B cell (primary cell): ENCODE data around the gene DAZAP2. TPM values are rescaled to one million over a fixed set of nuclear protein-coding genes. Genes with fewer than 3 reads are reported as not detected.

Experiments used
- ATAC-seq: fragments of 200-7000 bp; cut with Tn5 transposase; one replicate; pipeline ENCODE4 v1.10.0; 2021; ENCODE audit warnings: low read depth, mild to moderate bottlenecking, moderate number of reproducible peaks, moderate library complexity
- CTCF ChIA-PET: fragments of 350-600 bp; sonication (Branson Sonifier 250); formaldehyde crosslinking; loops from one replicate; lab custom pipeline; 2021; ENCODE audit warnings: antibody characterized with exemption, inconsistent platforms; lab: Charles Lee
- POLR2A ChIA-PET: fragments of 350-600 bp; sonication (Branson Sonifier 250); formaldehyde crosslinking; loops from one replicate; lab custom pipeline; 2021; ENCODE audit warnings: antibody characterized with exemption; lab: Charles Lee
- DNase-seq: peaks from one replicate; pipeline ENCODE4 v3.0.0; 2013
- H2AFZ ChIP-seq: 2 replicates; pipeline ENCODE4 v1.6.1; 2012; ENCODE audit warnings: mild to moderate bottlenecking, low read depth, low read length; ENCODE audit not compliant: insufficient read depth, poor library complexity, severe bottlenecking
- H3K27ac ChIP-seq, 2 donors: 1 replicate in 1 of 2; 2 replicates in 1 of 2; pipeline ENCODE4 v1.5.1; 2012 to 2013; ENCODE audit warnings: low read length in 2 of 2, mild to moderate bottlenecking in 2 of 2, moderate library complexity in 1 of 2
- H3K27me3 ChIP-seq, 4 experiments: fragments of 200-600 bp in 1 of 4; sonication (generic) in 1 of 4; replicated peaks in 1 of 4; 1 replicate in 2 of 4; 2 replicates in 2 of 4; pipeline versions ENCODE4 v1.6.1 to v1.7.0; 2013 to 2016; ENCODE audit warnings: low read length in 3 of 4, mild to moderate bottlenecking in 2 of 4, mixed read lengths in 1 of 4, moderate library complexity in 1 of 4; ENCODE audit not compliant: insufficient read depth in 4 of 4, control insufficient read depth in 3 of 4; ENCODE audit errors: control extremely low read depth in 1 of 4
- H3K36me3 ChIP-seq, 2 experiments: replicated peaks in 1 of 2; 1 replicate in 1 of 2; 2 replicates in 1 of 2; pipeline versions ENCODE4 v1.6.1 to v1.7.1; 2013; ENCODE audit warnings: low read length in 1 of 2; ENCODE audit not compliant: insufficient read depth in 2 of 2, control insufficient read depth in 1 of 2; ENCODE audit errors: control extremely low read depth in 1 of 2, extremely low read depth in 1 of 2
- H3K4me1 ChIP-seq, 2 donors: fragments of 200-600 bp in 1 of 2; sonication (generic) in 1 of 2; 1 replicate in 1 of 2; 2 replicates in 1 of 2; pipeline versions ENCODE4 v1.5.1 to v1.6.1; 2013 to 2017; ENCODE audit warnings: low read length in 2 of 2; ENCODE audit not compliant: control insufficient read depth in 2 of 2, insufficient read depth in 2 of 2
- H3K4me2 ChIP-seq: replicated peaks from 2 replicates; pipeline ENCODE3; 2012; ENCODE audit warnings: mild to moderate bottlenecking, low read depth, low read length; ENCODE audit not compliant: poor library complexity, severe bottlenecking
- H3K4me3 ChIP-seq, 5 experiments: fragments of 200-600 bp in 1 of 5; sonication (generic) in 1 of 5; 1 replicate in 3 of 5; 2 replicates in 2 of 5; pipeline versions ENCODE4 v1.5.1 to v1.7.0; 2011 to 2016; ENCODE audit warnings: low read length in 4 of 5, mild to moderate bottlenecking in 4 of 5, low read depth in 2 of 5, control low read depth in 1 of 5, moderate library complexity in 1 of 5; ENCODE audit not compliant: insufficient read depth in 1 of 5; ENCODE audit errors: control extremely low read depth in 1 of 5, extremely low read depth in 1 of 5
- H3K79me2 ChIP-seq: fragments of 200-600 bp; sonication (generic); one replicate; pipeline ENCODE4 v1.6.0; 2016; ENCODE audit warnings: low read length; ENCODE audit not compliant: control insufficient read depth, insufficient read depth
- H3K9ac ChIP-seq: fragments of 200-600 bp; sonication (generic); 2 replicates; pipeline ENCODE4 v1.6.1; 2017; ENCODE audit warnings: mild to moderate bottlenecking, low read length, moderate library complexity
- H3K9me3 ChIP-seq, 3 donors: one replicate each; pipeline versions ENCODE4 v1.6.1 to v1.7.1; 2013; ENCODE audit warnings: low read length in 2 of 3; ENCODE audit not compliant: control insufficient read depth in 2 of 3, insufficient read depth in 1 of 3; ENCODE audit errors: control extremely low read depth in 1 of 3
- H4K20me1 ChIP-seq: 2 replicates; pipeline ENCODE4 v1.6.0; 2012; ENCODE audit warnings: mild to moderate bottlenecking, low read length; ENCODE audit not compliant: insufficient read depth, control insufficient read depth, poor library complexity, severe bottlenecking
- H3K27ac Mint-ChIP-seq: one replicate; pipeline ENCODE4 v1.8.0; 2021; ENCODE audit warnings: mixed read lengths
- H3K27me3 Mint-ChIP-seq: one replicate; pipeline ENCODE4 v1.8.0; 2021; ENCODE audit warnings: mixed read lengths
- H3K4me1 Mint-ChIP-seq: one replicate; pipeline ENCODE4 v1.8.0; 2021; ENCODE audit warnings: mixed read lengths
- H3K4me3 Mint-ChIP-seq: one replicate; pipeline ENCODE4 v1.8.0; 2021; ENCODE audit warnings: mixed read lengths
- H3K9me3 Mint-ChIP-seq: one replicate; pipeline ENCODE4 v1.8.0; 2022; ENCODE audit warnings: mixed read lengths; ENCODE audit not compliant: insufficient read depth
- EZH2 ChIP-seq: IDR thresholded peaks from 2 replicates; pipeline ENCODE4 v1.6.1; 2012; ENCODE audit warnings: borderline replicate concordance, low read depth, mild to moderate bottlenecking, moderate library complexity, low read length; ENCODE audit not compliant: insufficient read depth, poor library complexity, severe bottlenecking
- WGBS: methylation state at CpG from one replicate; pipeline ENCODE4 v1.1.5; 2013; ENCODE audit warnings: missing lambda C conversion rate; ENCODE audit not compliant: insufficient coverage; 5-methylcytosine and 5-hydroxymethylcytosine counted together
- intact Hi-C: fragments of 100-400 bp; cut with micrococcal nuclease; formaldehyde crosslinking; loops from one replicate; pipeline ENCODE4 v1.10.0; 2022
- polyA plus RNA-seq: library from polyadenylated mRNA; depleted of rRNA; stranded (reverse); fragments of >200 nt; gene quantifications from 2 replicates; pipeline ENCODE4 v1.2.3, GENCODE V29; 2012
- total RNA-seq, 2 donors: library from RNA; stranded (reverse); fragments of 120-200 nt in 1 of 2; gene quantifications; 1 replicate in 1 of 2; 2 replicates in 1 of 2; pipeline versions ENCODE4 v1.2.3 to v1.2.4, GENCODE V29; 2013 to 2022
- TF ChIP-seq, protein P1 (sequence below): fragments of 200-600 bp; IDR thresholded peaks from one replicate; pipeline ENCODE4 v1.8.0; 2022; ENCODE audit warnings: antibody characterized with exemption, mild to moderate bottlenecking

DAZAP2 gene
- total and polyA plus RNA-seq, 2 donors (not counting 1 experiment from before 2014, with no cell fraction given), result 233 to 620 TPM

DNA sequence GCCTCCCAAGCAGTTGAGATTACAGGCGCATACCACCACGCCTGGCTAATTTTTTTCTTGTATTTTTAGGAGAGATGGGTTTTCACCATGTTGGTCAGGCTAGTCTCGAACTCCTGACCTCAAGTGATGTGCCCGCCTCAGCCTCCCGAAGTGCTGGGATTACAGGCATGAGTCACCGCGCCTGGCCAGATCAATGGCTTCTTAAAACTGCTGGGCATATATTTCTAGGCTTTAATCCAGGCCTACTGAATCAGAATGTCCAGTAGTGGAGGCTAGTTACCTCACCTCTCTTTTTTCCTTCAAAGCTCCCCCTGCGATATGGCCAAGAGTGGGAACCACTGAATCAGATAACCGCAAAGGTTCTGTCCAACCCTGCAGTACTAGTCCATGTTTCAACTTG, 37.8 kb upstream of the DAZAP2 start:
- no peaks in the 10 kb centered on the region for H4K20me1 ChIP-seq
- DNase-seq (no peak), ATAC-seq (no peak)
- no peak overlapping the region for H3K4me3 ChIP-seq
- CTCF ChIA-PET, result no interaction called here
- intact Hi-C loops, result no loop called here
- Mint-ChIP-seq H3K27ac (no peak overlapping the region), H3K27me3 (no peaks in the 10 kb centered on the region), H3K4me3 (no peak overlapping the region), H3K9me3 (no peaks in the 10 kb centered on the region), H3K4me1 (no peaks in the 10 kb centered on the region)
- no peaks in the 10 kb centered on the region for H3K4me1 ChIP-seq
- POLR2A ChIA-PET, result no interaction called here
- peaks cover 0 to 6% of the 10 kb centered on the region in 2 experiments for H3K36me3 ChIP-seq
- TF ChIP-seq, protein P1, sequence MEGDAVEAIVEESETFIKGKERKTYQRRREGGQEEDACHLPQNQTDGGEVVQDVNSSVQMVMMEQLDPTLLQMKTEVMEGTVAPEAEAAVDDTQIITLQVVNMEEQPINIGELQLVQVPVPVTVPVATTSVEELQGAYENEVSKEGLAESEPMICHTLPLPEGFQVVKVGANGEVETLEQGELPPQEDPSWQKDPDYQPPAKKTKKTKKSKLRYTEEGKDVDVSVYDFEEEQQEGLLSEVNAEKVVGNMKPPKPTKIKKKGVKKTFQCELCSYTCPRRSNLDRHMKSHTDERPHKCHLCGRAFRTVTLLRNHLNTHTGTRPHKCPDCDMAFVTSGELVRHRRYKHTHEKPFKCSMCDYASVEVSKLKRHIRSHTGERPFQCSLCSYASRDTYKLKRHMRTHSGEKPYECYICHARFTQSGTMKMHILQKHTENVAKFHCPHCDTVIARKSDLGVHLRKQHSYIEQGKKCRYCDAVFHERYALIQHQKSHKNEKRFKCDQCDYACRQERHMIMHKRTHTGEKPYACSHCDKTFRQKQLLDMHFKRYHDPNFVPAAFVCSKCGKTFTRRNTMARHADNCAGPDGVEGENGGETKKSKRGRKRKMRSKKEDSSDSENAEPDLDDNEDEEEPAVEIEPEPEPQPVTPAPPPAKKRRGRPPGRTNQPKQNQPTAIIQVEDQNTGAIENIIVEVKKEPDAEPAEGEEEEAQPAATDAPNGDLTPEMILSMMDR, result no peak
- TF ChIP-seq EZH2, result no peak
- H3K79me2 ChIP-seq, result no peaks in the 10 kb centered on the region
- H3K4me2 ChIP-seq, result no peak overlapping the region
- no peak overlapping the region for H2AFZ ChIP-seq
- H3K9ac ChIP-seq, result no peak overlapping the region
- no peak overlapping the region for H3K27ac ChIP-seq
- WGBS, result 98% methylated on average over 9 of the region's 9 CpGs
- H3K27me3 ChIP-seq, result no peaks in the 10 kb centered on the region
- H3K9me3 ChIP-seq, result no peaks in the 10 kb centered on the region

GRCh38 chr12:51202718-51203117, 35.9 kb upstream of the DAZAP2 start:
- Histone ChIP-seq H3K36me3 (peaks cover 0 to 6% of the 10 kb centered on the region in 2 experiments), H3K4me3 (no peak overlapping the region), H3K4me2 (no peak overlapping the region), H3K27me3 (no peaks in the 10 kb centered on the region), H3K9ac (no peak overlapping the region), H3K9me3 (no peaks in the 10 kb centered on the region), H3K79me2 (no peaks in the 10 kb centered on the region), H4K20me1 (no peaks in the 10 kb centered on the region), H2AFZ (no peak overlapping the region), H3K4me1 (no peaks in the 10 kb centered on the region), H3K27ac (no peak overlapping the region)
- Mint-ChIP-seq H3K27me3 (no peaks in the 10 kb centered on the region), H3K27ac (no peak overlapping the region), H3K9me3 (no peaks in the 10 kb centered on the region), H3K4me1 (no peaks in the 10 kb centered on the region), H3K4me3 (no peak overlapping the region)
- POLR2A ChIA-PET, result no interaction called here
- CTCF ChIA-PET, result no interaction called here
- ATAC-seq, result no peak
- WGBS, result 92% methylated on average over 2 of the region's 5 CpGs
- DNase-seq, result no peak
- TF ChIP-seq EZH2, result no peak
- TF ChIP-seq, protein P1, result no peak
- intact Hi-C loops, result no loop called here
